GM23338 (cell line): ENCODE results near the gene STX8. TPM values are rescaled to one million over a fixed set of nuclear protein-coding genes. Genes with fewer than 3 reads are reported as not detected.

Experiments
- ATAC-seq: fragments of 200-7000 bp; cut with Tn5 transposase; 3 replicates; pipeline ENCODE4 v1.9.1; 2020
- DNase-seq: peaks from one replicate; pipeline ENCODE4 v3.0.0-alpha.2; 2015; ENCODE audit warnings: low spot score
- H2AFZ ChIP-seq: fragments of 200-600 bp; sonication (generic); 2 replicates; pipeline ENCODE4 v1.8.0; 2016; ENCODE audit warnings: antibody characterized with exemption, mild to moderate bottlenecking, moderate library complexity
- H3F3A ChIP-seq: fragments of 200-600 bp; sonication (generic); replicated peaks from 2 replicates; pipeline ENCODE4 v1.8.0; 2017; ENCODE audit warnings: antibody characterized with exemption, mixed run types, low read depth
- H3K27ac ChIP-seq: fragments of 200-600 bp; sonication (generic); 2 replicates; pipeline ENCODE4 v1.6.1; 2016; ENCODE audit warnings: low read depth
- H3K27me3 ChIP-seq: fragments of 200-600 bp; sonication (generic); 2 replicates; pipeline ENCODE4 v1.8.0; 2016; ENCODE audit warnings: mild to moderate bottlenecking, mixed run types, moderate library complexity; ENCODE audit not compliant: insufficient read depth
- H3K36me3 ChIP-seq: fragments of 200-600 bp; sonication (generic); 2 replicates; pipeline ENCODE4 v1.8.0; 2016; ENCODE audit warnings: mild to moderate bottlenecking; ENCODE audit not compliant: insufficient read depth
- H3K4me1 ChIP-seq: fragments of 200-600 bp; sonication (generic); 2 replicates; pipeline ENCODE4 v1.8.0; 2016; ENCODE audit warnings: mild to moderate bottlenecking, moderate library complexity; ENCODE audit not compliant: insufficient read depth
- H3K4me2 ChIP-seq: fragments of 200-600 bp; sonication (generic); 2 replicates; pipeline ENCODE4 v1.7.1; 2017; ENCODE audit warnings: mixed run types
- H3K4me3 ChIP-seq: fragments of 200-600 bp; sonication (generic); 2 replicates; pipeline ENCODE4 v1.6.1; 2016; ENCODE audit warnings: mixed run types
- H3K79me2 ChIP-seq: fragments of 200-600 bp; sonication (generic); replicated peaks from 2 replicates; pipeline ENCODE4 v1.8.0; 2017; ENCODE audit warnings: mild to moderate bottlenecking; ENCODE audit not compliant: insufficient read depth
- H3K9me2 ChIP-seq: fragments of 200-600 bp; sonication (generic); 2 replicates; pipeline ENCODE4 v1.8.0; 2017; ENCODE audit not compliant: insufficient read depth
- H4K20me1 ChIP-seq: fragments of 200-600 bp; sonication (generic); replicated peaks from 2 replicates; pipeline ENCODE4 v1.8.0; 2017; ENCODE audit warnings: mild to moderate bottlenecking; ENCODE audit not compliant: insufficient read depth
- H3K27ac Mint-ChIP-seq: 2 replicates; pipeline ENCODE4 v1.8.0; 2020; ENCODE audit warnings: inconsistent platforms, mild to moderate bottlenecking, moderate library complexity, mixed read lengths
- H3K27me3 Mint-ChIP-seq: 3 replicates; pipeline ENCODE4 v1.8.0; 2022; ENCODE audit warnings: low read depth, mild to moderate bottlenecking, moderate library complexity, mixed read lengths, inconsistent platforms; ENCODE audit not compliant: insufficient read depth, poor library complexity
- H3K36me3 Mint-ChIP-seq: 3 replicates; pipeline ENCODE4 v1.8.0; 2021; ENCODE audit warnings: low read depth, mild to moderate bottlenecking, inconsistent platforms, moderate library complexity, mixed read lengths
- H3K4me1 Mint-ChIP-seq: 3 replicates; pipeline ENCODE4 v1.8.0; 2020; ENCODE audit warnings: mild to moderate bottlenecking, inconsistent platforms, mixed read lengths
- H3K4me3 Mint-ChIP-seq: 3 replicates; pipeline ENCODE4 v1.8.0; 2021; ENCODE audit warnings: moderate library complexity, mild to moderate bottlenecking, inconsistent platforms, mixed read lengths
- H3K9me3 Mint-ChIP-seq: 3 replicates; pipeline ENCODE4 v1.8.0; 2020; ENCODE audit warnings: moderate library complexity, mild to moderate bottlenecking, inconsistent platforms, mixed read lengths
- CREB1 ChIP-seq: fragments of 250-450 bp; sonication (Bioruptor Pico); IDR thresholded peaks from 2 replicates; pipeline ENCODE4 v1.5.0; 2020; ENCODE audit warnings: low read depth, mild to moderate bottlenecking, moderate library complexity
- CTCF ChIP-seq, 2 experiments: fragments of 200-600 bp in 1 of 2; sonication (generic) in 1 of 2; conservative IDR thresholded peaks; 2 replicates each; pipeline versions ENCODE4 v1.5.1 to v1.6.1; 2016 to 2017; ENCODE audit warnings: antibody characterized with exemption in 2 of 2, low read depth in 2 of 2, mild to moderate bottlenecking in 2 of 2, moderate library complexity in 1 of 2
- EZH2 ChIP-seq: fragments of 200-600 bp; sonication (generic); IDR thresholded peaks from one replicate; pipeline ENCODE4 v1.8.0; 2017; ENCODE audit warnings: antibody characterized with exemption, mild to moderate bottlenecking, low read depth; ENCODE audit not compliant: unreplicated experiment
- JUNB ChIP-seq: IDR thresholded peaks from one replicate; pipeline ENCODE4 v1.6.1; 2016; ENCODE audit warnings: antibody characterized with exemption; ENCODE audit not compliant: unreplicated experiment
- ZNF114 ChIP-seq: fragments of 250-450 bp; sonication (Bioruptor Pico); IDR thresholded peaks from 2 replicates; pipeline ENCODE4 v1.5.0; 2020; ENCODE audit warnings: mild to moderate bottlenecking, moderate library complexity
- ZNF331 ChIP-seq: fragments of 250-450 bp; sonication (Bioruptor Pico); IDR thresholded peaks from 2 replicates; pipeline ENCODE4 v1.5.0; 2020; ENCODE audit warnings: low read depth, mild to moderate bottlenecking, moderate library complexity
- ZNF462 ChIP-seq: fragments of 250-450 bp; sonication (Bioruptor Pico); IDR thresholded peaks from 2 replicates; pipeline ENCODE4 v1.5.0; 2020; ENCODE audit warnings: mild to moderate bottlenecking, moderate library complexity
- polyA plus RNA-seq: library from polyadenylated mRNA; unstranded; fragments of >200 nt; fragmentation: Nextera tagmentation; extraction: Ambion mirVana; gene quantifications from 2 replicates; pipeline ENCODE4 v1.2.1, GENCODE V29; 2016
- total RNA-seq: library from RNA; depleted of rRNA; stranded (reverse); fragments of >200 nt; shearing (Covaris generic); gene quantifications from 2 replicates; pipeline ENCODE4 v1.2.3, GENCODE V29; 2014

Gene STX8
- total and polyA plus RNA-seq, 2 experiments from 2014 or later: 59.4 to 82.3 TPM

GRCh38 chr17:9544221-9544620 is 31.4 kb downstream of the STX8 start:
- no peak for DNase-seq
- H4K20me1 ChIP-seq: no peaks in the 10 kb centered on the region
- Mint-ChIP-seq H3K4me3 (no peak overlapping the region), H3K27ac (no peak overlapping the region), H3K27me3 (peaks cover 6% of the 10 kb centered on the region), H3K36me3 (no peaks in the 10 kb centered on the region), H3K4me1 (no peaks in the 10 kb centered on the region), H3K9me3 (no peaks in the 10 kb centered on the region; the same call in 2 of the 3 replicates)
- no peak for ATAC-seq
- no peaks in the 10 kb centered on the region for H3K36me3 ChIP-seq
- 0 out of 2 replicates have a peak, but pooled peaks cover 3% of the 10 kb centered on the region for H3K9me2 ChIP-seq
- no peaks in the 10 kb centered on the region for H3K27me3 ChIP-seq
- H3K27ac ChIP-seq: no peak overlapping the region
- H3K79me2 ChIP-seq: no peaks in the 10 kb centered on the region
- H2AFZ ChIP-seq: no peak overlapping the region
- no peaks in the 10 kb centered on the region for H3K4me1 ChIP-seq
- TF ChIP-seq CREB1 (no peak), CTCF (conservative IDR thresholded peaks at IDR 0.05; ENCODE audit: low read depth in 2 of 2) (no peak), ZNF462 (CRISPR knock-in tag) (no peak), ZNF114 (CRISPR knock-in tag) (no peak), ZNF331 (CRISPR knock-in tag) (no peak), JUNB (no peak), EZH2 (no peak)
- no peak overlapping the region for H3K4me3 ChIP-seq
- no peak overlapping the region for H3K4me2 ChIP-seq
- H3F3A ChIP-seq: no peaks in the 10 kb centered on the region
